Calu3 (cell line): ENCODE results near the gene LRRC9. TPM values are rescaled to one million over a fixed set of nuclear protein-coding genes. Genes with fewer than 3 reads are reported as not detected.
A peak's percentile ranks its signal among the peaks of the same experiment; 100 is the strongest.

Experiments used
- BruUV-seq: library from RNA; stranded (reverse); fragments of 400-500 nt; replicated peaks from 2 replicates; lab custom pipeline; 2021; lab: Mats Ljungman, UMichigan
- CTCF ChIA-PET: fragments of 300-600 bp; sonication (Branson Sonifier 250); formaldehyde crosslinking; loops from one replicate; lab custom pipeline; 2022; ENCODE audit warnings: antibody characterized with exemption; lab: Charles Lee
- DNase-seq: peaks from one replicate; pipeline ENCODE4 v3.0.0; 2022
- H3K27ac Mint-ChIP-seq: one replicate; pipeline ENCODE4 v1.8.0; 2022; ENCODE audit warnings: mixed read lengths; ENCODE audit not compliant: unreplicated experiment
- H3K27me3 Mint-ChIP-seq: one replicate; pipeline ENCODE4 v1.8.0; 2022; ENCODE audit warnings: mixed read lengths; ENCODE audit not compliant: unreplicated experiment
- H3K36me3 Mint-ChIP-seq: one replicate; pipeline ENCODE4 v1.8.0; 2022; ENCODE audit warnings: mild to moderate bottlenecking, moderate library complexity, mixed read lengths; ENCODE audit not compliant: insufficient read depth, unreplicated experiment
- H3K4me1 Mint-ChIP-seq: one replicate; pipeline ENCODE4 v1.8.0; 2022; ENCODE audit warnings: mild to moderate bottlenecking, low read depth, mixed read lengths; ENCODE audit not compliant: unreplicated experiment
- H3K4me3 Mint-ChIP-seq: one replicate; pipeline ENCODE4 v1.8.0; 2022; ENCODE audit warnings: mild to moderate bottlenecking, low read depth, moderate library complexity, mixed read lengths; ENCODE audit not compliant: unreplicated experiment
- H3K9me3 Mint-ChIP-seq: one replicate; pipeline ENCODE4 v1.8.0; 2022; ENCODE audit warnings: low read depth, mixed read lengths; ENCODE audit not compliant: unreplicated experiment
- intact Hi-C: fragments of 100-400 bp; cut with micrococcal nuclease; formaldehyde crosslinking; loops from one replicate; pipeline ENCODE4 v1.10.0; 2022; ENCODE audit not compliant: unreplicated experiment
- total RNA-seq: library from RNA; stranded (reverse); gene quantifications from 2 replicates; pipeline ENCODE4 v1.2.3, GENCODE V29; 2022
- TF ChIP-seq, protein P1 (sequence below): fragments of 200-600 bp; IDR thresholded peaks from one replicate; pipeline ENCODE4 v1.8.0; 2022; ENCODE audit warnings: antibody characterized with exemption; ENCODE audit not compliant: unreplicated experiment

Gene LRRC9
- total RNA-seq, 1 experiment from 2014 or later = not detected

DNA sequence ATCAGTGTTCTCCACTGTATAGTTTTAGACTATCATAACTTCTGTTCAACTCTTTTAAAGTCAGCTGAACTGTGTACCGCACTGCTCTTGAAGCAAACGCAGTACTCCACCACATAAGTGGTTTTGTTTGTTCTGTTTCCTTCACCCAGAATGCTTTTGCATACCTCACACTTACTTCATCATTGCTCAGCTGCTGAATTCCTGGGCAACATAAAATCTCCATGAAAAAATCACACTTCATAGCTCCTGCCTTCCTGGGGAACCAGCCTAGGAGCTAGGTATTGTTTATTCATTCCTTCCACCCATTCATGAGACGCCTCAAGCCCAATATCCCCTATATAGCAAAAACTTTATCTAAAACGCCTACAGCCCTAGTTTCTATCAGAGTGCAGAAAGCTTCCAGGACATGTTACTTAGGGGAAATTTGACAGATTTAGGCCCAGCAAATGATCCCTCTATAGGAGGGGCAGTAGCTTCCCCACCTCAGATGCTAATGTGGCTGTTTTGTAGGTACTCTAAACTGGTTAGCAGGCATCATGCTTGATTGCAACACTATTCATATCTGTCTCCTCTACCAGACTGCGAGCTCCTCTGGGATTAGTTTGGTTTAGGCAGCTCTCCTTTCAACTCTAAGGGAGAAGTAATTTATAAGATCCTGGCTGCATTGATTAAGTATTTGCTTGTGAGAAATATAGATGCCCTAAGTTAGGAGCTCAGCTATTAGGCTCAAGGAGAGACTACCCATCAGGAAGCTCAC lies 44.5 kb downstream of the LRRC9 start:
- intact Hi-C loops = loop anchor here (1.0 to 10.0 kb wide), 4 partner anchors 100 to 590 kb away; partner anchors contain the start of gene DHRS7
- Mint-ChIP-seq H3K9me3 (no peaks in the 10 kb centered on the region), H3K27ac (no peak overlapping the region), H3K4me1 (peaks cover 22% of the 10 kb centered on the region), H3K27me3 (peaks cover 13% of the 10 kb centered on the region), H3K36me3 (peaks cover 8% of the 10 kb centered on the region), H3K4me3 (peak overlapping the region; percentile 75)
- TF ChIP-seq, protein P1, sequence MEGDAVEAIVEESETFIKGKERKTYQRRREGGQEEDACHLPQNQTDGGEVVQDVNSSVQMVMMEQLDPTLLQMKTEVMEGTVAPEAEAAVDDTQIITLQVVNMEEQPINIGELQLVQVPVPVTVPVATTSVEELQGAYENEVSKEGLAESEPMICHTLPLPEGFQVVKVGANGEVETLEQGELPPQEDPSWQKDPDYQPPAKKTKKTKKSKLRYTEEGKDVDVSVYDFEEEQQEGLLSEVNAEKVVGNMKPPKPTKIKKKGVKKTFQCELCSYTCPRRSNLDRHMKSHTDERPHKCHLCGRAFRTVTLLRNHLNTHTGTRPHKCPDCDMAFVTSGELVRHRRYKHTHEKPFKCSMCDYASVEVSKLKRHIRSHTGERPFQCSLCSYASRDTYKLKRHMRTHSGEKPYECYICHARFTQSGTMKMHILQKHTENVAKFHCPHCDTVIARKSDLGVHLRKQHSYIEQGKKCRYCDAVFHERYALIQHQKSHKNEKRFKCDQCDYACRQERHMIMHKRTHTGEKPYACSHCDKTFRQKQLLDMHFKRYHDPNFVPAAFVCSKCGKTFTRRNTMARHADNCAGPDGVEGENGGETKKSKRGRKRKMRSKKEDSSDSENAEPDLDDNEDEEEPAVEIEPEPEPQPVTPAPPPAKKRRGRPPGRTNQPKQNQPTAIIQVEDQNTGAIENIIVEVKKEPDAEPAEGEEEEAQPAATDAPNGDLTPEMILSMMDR = no peak
- CTCF ChIA-PET = interaction anchor here (0.7 to 1.2 kb wide), 3 partner anchors 218 to 362 kb away, joined by 3 to 4 read pairs (median 3); no protein-coding TSS in a partner anchor
- no peak for DNase-seq
- no TSS peak for BruUV-seq

GRCh38 chr14:59969319-59969718 lies 49.4 kb downstream of the LRRC9 start:
- no peak for DNase-seq
- Mint-ChIP-seq H3K36me3 (peaks cover 8% of the 10 kb centered on the region), H3K27me3 (peaks cover 13% of the 10 kb centered on the region), H3K27ac (no peak overlapping the region), H3K4me3 (no peak overlapping the region), H3K4me1 (peaks cover 26% of the 10 kb centered on the region), H3K9me3 (no peaks in the 10 kb centered on the region)
- BruUV-seq = no TSS peak
- TF ChIP-seq, protein P1 = no peak
- intact Hi-C loops = loop anchor here (5.0 to 10.0 kb wide), 3 partner anchors 95 to 585 kb away; partner anchors contain the start of gene DHRS7
- CTCF ChIA-PET = interaction anchor here (0.6 kb wide), 1 partner anchor 323 kb away, joined by 4 read pairs; no protein-coding TSS in a partner anchor

DNA sequence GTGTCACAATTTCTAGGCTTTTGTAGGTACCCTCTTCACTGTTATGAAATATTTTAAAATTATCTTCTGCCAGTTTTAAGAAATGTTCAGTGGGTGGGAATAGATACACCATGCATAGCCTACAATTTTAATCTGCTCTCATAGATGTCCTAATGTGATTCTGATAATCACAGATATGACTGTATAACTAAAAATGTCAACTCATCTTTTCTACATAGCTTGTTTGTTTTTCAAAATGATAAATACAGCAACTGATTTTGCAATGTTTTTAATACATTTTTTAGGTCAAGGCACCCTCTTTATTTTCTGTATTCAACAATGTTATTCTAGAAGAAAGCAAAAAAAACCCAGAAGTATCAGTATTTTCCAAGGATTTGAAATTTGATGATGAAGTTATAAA lies 61.6 kb downstream of the LRRC9 start:
- intact Hi-C loops = no loop called here
- no TSS peak for BruUV-seq
- CTCF ChIA-PET = no interaction called here

GRCh38 chr14:59983048-59983447 lies 63.1 kb downstream of the LRRC9 start:
- Mint-ChIP-seq H3K4me3 (no peak overlapping the region), H3K9me3 (no peaks in the 10 kb centered on the region), H3K36me3 (no peaks in the 10 kb centered on the region), H3K27ac (no peak overlapping the region), H3K4me1 (no peaks in the 10 kb centered on the region), H3K27me3 (no peaks in the 10 kb centered on the region)
- CTCF ChIA-PET = no interaction called here
- intact Hi-C loops = no loop called here
- TF ChIP-seq, protein P1 = no peak
- DNase-seq = no peak
- no TSS peak for BruUV-seq

More for the DNA sequence above, 61.6 kb downstream of the LRRC9 start:
- H3K27ac Mint-ChIP-seq = no peak overlapping the region
- TF ChIP-seq, protein P1 = no peak
- H3K4me1 Mint-ChIP-seq = no peaks in the 10 kb centered on the region
- H3K27me3 Mint-ChIP-seq = no peaks in the 10 kb centered on the region
- no peak overlapping the region for H3K4me3 Mint-ChIP-seq
- no peaks in the 10 kb centered on the region for H3K9me3 Mint-ChIP-seq
- no peaks in the 10 kb centered on the region for H3K36me3 Mint-ChIP-seq
- no peak for DNase-seq
